CD4-positive, alpha-beta memory T cell (primary cell): ENCODE measurements around the gene CTDP1. TPM values are rescaled to one million over a fixed set of nuclear protein-coding genes. Genes with fewer than 3 reads are reported as not detected.

Source experiments
- CTCF ChIA-PET: fragments of 350-600 bp; sonication (Branson Sonifier 250); formaldehyde crosslinking; loops from one replicate; lab custom pipeline; 2021; ENCODE audit warnings: inconsistent platforms; ENCODE audit not compliant: partially characterized antibody; lab: Charles Lee
- POLR2A ChIA-PET: fragments of 350-600 bp; sonication (Branson Sonifier 250); formaldehyde crosslinking; loops from one replicate; lab custom pipeline; 2021; ENCODE audit not compliant: partially characterized antibody; lab: Charles Lee
- DNase-seq, 5 donors: peaks; one replicate each; pipeline versions ENCODE4 v3.0.0 to v3.0.0-alpha.2; 2020 to 2022; ENCODE audit warnings: mixed read lengths in 1 of 5
- H3K27ac ChIP-seq: one replicate; pipeline ENCODE4 v1.7.0; 2013; ENCODE audit warnings: low read depth, low read length
- H3K27me3 ChIP-seq: 2 replicates; pipeline ENCODE4 v1.7.0; 2013; ENCODE audit warnings: mild to moderate bottlenecking, low read length, moderate library complexity; ENCODE audit not compliant: insufficient read depth
- H3K36me3 ChIP-seq: 2 replicates; pipeline ENCODE4 v1.7.0; 2013; ENCODE audit warnings: mild to moderate bottlenecking, low read length, moderate library complexity; ENCODE audit not compliant: insufficient read depth
- H3K4me1 ChIP-seq: 2 replicates; pipeline ENCODE4 v1.7.0; 2013; ENCODE audit warnings: mild to moderate bottlenecking, low read length, moderate library complexity; ENCODE audit not compliant: insufficient read depth
- H3K4me3 ChIP-seq, 2 donors: one replicate each; pipeline ENCODE4 v1.7.0; 2013; ENCODE audit warnings: low read length in 2 of 2, mild to moderate bottlenecking in 1 of 2
- H3K9me3 ChIP-seq, 2 donors: one replicate each; pipeline ENCODE4 v1.7.0; 2013; ENCODE audit warnings: low read length in 2 of 2, control low read depth in 1 of 2; ENCODE audit not compliant: control insufficient read depth in 1 of 2
- H3K27ac Mint-ChIP-seq, 7 donors: one replicate each; pipeline ENCODE4 v1.8.0; 2020 to 2021; ENCODE audit warnings: mixed read lengths in 7 of 7, mild to moderate bottlenecking in 6 of 7, inconsistent platforms in 3 of 7, moderate library complexity in 3 of 7
- H3K27me3 Mint-ChIP-seq, 2 donors: one replicate each; pipeline ENCODE4 v1.8.0; 2020 to 2021; ENCODE audit warnings: mixed read lengths in 2 of 2
- H3K36me3 Mint-ChIP-seq, 2 donors: one replicate each; pipeline ENCODE4 v1.8.0; 2020 to 2021; ENCODE audit warnings: mixed read lengths in 2 of 2, inconsistent platforms in 1 of 2, mild to moderate bottlenecking in 1 of 2
- H3K4me1 Mint-ChIP-seq, 4 donors: one replicate each; pipeline ENCODE4 v1.8.0; 2020 to 2021; ENCODE audit warnings: mixed read lengths in 4 of 4, mild to moderate bottlenecking in 1 of 4
- H3K4me3 Mint-ChIP-seq, 8 donors: one replicate each; pipeline ENCODE4 v1.8.0; 2020 to 2021; ENCODE audit warnings: mixed read lengths in 8 of 8, mild to moderate bottlenecking in 7 of 8, moderate library complexity in 6 of 8, inconsistent platforms in 3 of 8
- H3K9me3 Mint-ChIP-seq, 8 donors: one replicate each; pipeline ENCODE4 v1.8.0; 2020 to 2021; ENCODE audit warnings: mixed read lengths in 8 of 8, mild to moderate bottlenecking in 5 of 8, inconsistent platforms in 3 of 8, moderate library complexity in 1 of 8
- intact Hi-C: fragments of 100-400 bp; cut with micrococcal nuclease; formaldehyde crosslinking; loops from one replicate; pipeline ENCODE4 v1.15.1; 2023
- polyA plus RNA-seq, 2 donors: library from polyadenylated mRNA; unstranded; fragments of 300-500 nt; fragmentation: Illumina TruSeq; gene quantifications; one replicate each; pipeline ENCODE4 v1.2.3, GENCODE V29; 2021
- total RNA-seq, 2 experiments: library from RNA; stranded (reverse); gene quantifications; one replicate each; pipeline ENCODE4 v1.2.3, GENCODE V29; 2021

Gene CTDP1
- total and polyA plus RNA-seq, 4 experiments from 2014 or later, result 8.5 to 44.5 (median 36.4) TPM

DNA sequence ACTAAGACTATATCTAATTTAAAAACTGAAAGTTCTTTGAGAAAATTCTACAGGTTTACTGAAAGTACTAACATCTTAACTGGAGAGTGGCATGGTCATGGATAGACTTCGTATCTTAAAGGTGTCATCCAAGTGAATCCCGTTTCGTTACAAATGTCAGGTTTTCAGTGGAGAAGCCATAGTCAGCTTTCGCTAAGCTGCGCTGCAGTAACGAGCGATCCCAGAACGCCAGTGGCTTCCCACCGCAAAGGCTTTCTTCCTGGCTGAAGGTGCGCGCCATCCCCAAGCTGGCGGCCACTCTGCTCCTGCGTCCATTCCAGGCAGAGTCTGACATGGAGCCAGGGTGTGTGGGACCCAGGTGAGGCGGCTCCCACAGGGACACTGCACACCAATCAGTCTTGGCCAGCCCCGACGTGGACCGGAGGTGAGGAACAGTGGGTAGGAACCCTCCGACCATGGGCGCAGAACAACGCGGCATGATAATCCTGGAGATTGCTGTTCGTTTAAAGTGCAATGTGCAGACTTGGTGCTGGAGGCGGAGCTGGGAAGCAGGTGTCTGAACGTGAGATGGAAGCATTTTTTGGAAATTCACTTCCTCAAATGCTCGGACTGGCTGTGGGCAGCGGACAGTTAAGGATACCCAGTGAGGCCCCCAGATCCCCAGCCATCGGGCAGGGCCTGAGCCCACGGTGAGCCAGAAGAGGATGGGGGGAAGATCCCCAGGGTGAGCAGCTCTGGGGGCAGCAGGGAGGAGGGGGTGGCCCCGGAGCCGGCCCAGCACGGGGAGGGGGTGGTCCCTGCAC lies 90.3 kb downstream of the CTDP1 start:
- no peaks in the 10 kb centered on the region for H3K27me3 ChIP-seq
- no peak overlapping the region for H3K4me3 ChIP-seq
- Mint-ChIP-seq H3K27ac (no peak overlapping the region), H3K9me3 (peaks cover 0 to 30% (median 21%) of the 10 kb centered on the region in 8 donors), H3K27me3 (peaks cover 11 to 12% of the 10 kb centered on the region in 2 donors), H3K36me3 (no peaks in the 10 kb centered on the region), H3K4me1 (no peaks in the 10 kb centered on the region), H3K4me3 (no peak overlapping the region)
- ChIA-PET POLR2A (no interaction called here), CTCF (no interaction called here)
- no peak overlapping the region for H3K27ac ChIP-seq
- intact Hi-C loops, result no loop called here
- no peaks in the 10 kb centered on the region for H3K4me1 ChIP-seq
- H3K9me3 ChIP-seq, result no peaks in the 10 kb centered on the region
- H3K36me3 ChIP-seq, result no peaks in the 10 kb centered on the region
- DNase-seq, result no peak

GRCh38 chr18:79770501-79770815 lies 90.9 kb downstream of the CTDP1 start:
- no peak for DNase-seq
- H3K27me3 ChIP-seq, result no peaks in the 10 kb centered on the region
- intact Hi-C loops, result no loop called here

DNA sequence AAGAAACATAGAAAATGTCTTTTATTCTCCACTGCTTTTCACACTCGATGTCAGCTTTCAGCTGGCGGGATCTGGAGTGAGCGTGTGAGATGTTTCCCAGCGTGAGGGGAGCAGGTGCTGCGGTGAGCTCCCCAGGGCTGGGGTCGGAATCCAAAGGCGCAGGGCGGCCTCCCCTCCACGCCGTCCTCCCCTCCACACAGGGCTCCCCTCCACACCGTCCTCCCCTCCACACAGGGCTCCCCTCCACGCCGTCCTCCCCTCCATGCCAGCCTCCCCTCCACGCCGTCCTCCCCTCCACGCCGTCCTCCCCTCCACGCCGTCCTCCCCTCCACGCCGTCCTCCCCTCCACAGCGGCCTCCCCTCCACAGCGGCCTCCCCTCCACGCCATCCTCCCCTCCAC lies 91.2 kb downstream of the CTDP1 start:
- Histone ChIP-seq H3K4me1 (no peaks in the 10 kb centered on the region), H3K4me3 (no peak overlapping the region), H3K27me3 (no peaks in the 10 kb centered on the region), H3K9me3 (no peaks in the 10 kb centered on the region), H3K36me3 (no peaks in the 10 kb centered on the region), H3K27ac (no peak overlapping the region)
- Mint-ChIP-seq H3K4me1 (no peaks in the 10 kb centered on the region), H3K4me3 (no peak overlapping the region), H3K36me3 (no peaks in the 10 kb centered on the region), H3K27me3 (peaks cover 11 to 12% of the 10 kb centered on the region in 2 donors), H3K27ac (no peak overlapping the region), H3K9me3 (peaks cover 0 to 28% (median 17%) of the 10 kb centered on the region in 8 donors)
- ChIA-PET CTCF (no interaction called here), POLR2A (no interaction called here)
- intact Hi-C loops, result no loop called here
- DNase-seq, result no peak

More at GRCh38 chr18:79770501-79770815, 90.9 kb downstream of the CTDP1 start:
- POLR2A ChIA-PET, result no interaction called here
- Histone ChIP-seq H3K9me3 (no peaks in the 10 kb centered on the region), H3K4me1 (no peaks in the 10 kb centered on the region), H3K36me3 (no peaks in the 10 kb centered on the region), H3K27ac (no peak overlapping the region), H3K4me3 (no peak overlapping the region)
- CTCF ChIA-PET, result no interaction called here
- no peaks in the 10 kb centered on the region for H3K4me1 Mint-ChIP-seq
- H3K4me3 Mint-ChIP-seq, result no peak overlapping the region
- peaks cover 11 to 12% of the 10 kb centered on the region in 2 donors for H3K27me3 Mint-ChIP-seq
- H3K9me3 Mint-ChIP-seq, result peaks cover 0 to 30% (median 21%) of the 10 kb centered on the region in 8 donors
- no peaks in the 10 kb centered on the region for H3K36me3 Mint-ChIP-seq
- no peak overlapping the region for H3K27ac Mint-ChIP-seq

DNA sequence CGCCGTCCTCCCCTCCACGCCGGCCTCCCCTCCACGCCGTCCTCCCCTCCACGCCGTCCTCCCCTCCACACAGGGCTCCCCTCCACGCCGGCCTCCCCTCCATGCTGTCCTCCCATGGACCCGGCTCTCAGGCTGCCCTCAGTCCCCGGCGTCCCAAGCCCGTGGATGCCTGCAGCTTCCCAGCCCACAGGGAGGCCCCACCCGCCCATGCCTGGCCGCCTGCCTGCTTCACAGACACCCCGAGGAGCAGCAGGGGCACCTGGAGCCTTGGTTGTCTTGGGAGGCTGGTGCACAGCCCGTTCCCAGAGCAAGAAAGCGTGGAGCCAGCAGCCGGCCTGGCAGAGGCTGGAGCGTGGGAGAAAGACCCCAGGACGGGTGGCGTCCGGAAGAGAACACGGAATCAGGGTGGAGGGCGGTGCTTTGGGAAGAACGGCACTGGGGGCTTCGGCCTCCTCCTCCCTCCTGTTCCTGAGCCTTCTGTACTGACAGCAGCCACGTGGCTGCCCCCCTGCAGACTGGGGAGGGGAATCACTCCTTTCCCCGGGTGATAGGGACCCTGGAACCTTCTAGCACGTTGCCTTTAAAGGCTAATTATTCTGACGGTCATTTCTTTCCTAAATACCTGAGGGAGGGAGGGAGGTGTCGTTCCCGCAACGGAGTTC lies 92.0 kb downstream of the CTDP1 start:
- Histone ChIP-seq H3K36me3 (no peaks in the 10 kb centered on the region), H3K4me1 (no peaks in the 10 kb centered on the region), H3K4me3 (no peak overlapping the region), H3K27me3 (no peaks in the 10 kb centered on the region), H3K27ac (no peak overlapping the region), H3K9me3 (no peaks in the 10 kb centered on the region)
- Mint-ChIP-seq H3K4me3 (no peak overlapping the region), H3K4me1 (no peaks in the 10 kb centered on the region), H3K27me3 (peaks cover 12 to 13% of the 10 kb centered on the region in 2 donors), H3K27ac (no peak overlapping the region), H3K36me3 (no peaks in the 10 kb centered on the region), H3K9me3 (peaks cover 0 to 26% (median 16%) of the 10 kb centered on the region in 8 donors)
- ChIA-PET POLR2A (no interaction called here), CTCF (no interaction called here)
- intact Hi-C loops, result no loop called here
- DNase-seq, result no peak

GRCh38 chr18:79772108-79772864 lies 92.7 kb downstream of the CTDP1 start:
- H3K4me1 ChIP-seq, result no peaks in the 10 kb centered on the region
- peaks cover 10 to 19% of the 10 kb centered on the region in 2 donors for H3K27me3 Mint-ChIP-seq
- H3K4me3 ChIP-seq, result no peak overlapping the region
- ChIA-PET CTCF (no interaction called here), POLR2A (no interaction called here)
- no peaks in the 10 kb centered on the region for H3K36me3 Mint-ChIP-seq
- H3K27me3 ChIP-seq, result no peaks in the 10 kb centered on the region
- no peaks in the 10 kb centered on the region for H3K36me3 ChIP-seq
- no peak for DNase-seq
- H3K9me3 Mint-ChIP-seq, result peaks cover 0 to 25% (median 15%) of the 10 kb centered on the region in 8 donors
- no peaks in the 10 kb centered on the region for H3K4me1 Mint-ChIP-seq
- H3K9me3 ChIP-seq, result no peaks in the 10 kb centered on the region
- no peak overlapping the region for H3K4me3 Mint-ChIP-seq
- H3K27ac Mint-ChIP-seq, result no peak overlapping the region
- no peak overlapping the region for H3K27ac ChIP-seq
- intact Hi-C loops, result no loop called here

DNA sequence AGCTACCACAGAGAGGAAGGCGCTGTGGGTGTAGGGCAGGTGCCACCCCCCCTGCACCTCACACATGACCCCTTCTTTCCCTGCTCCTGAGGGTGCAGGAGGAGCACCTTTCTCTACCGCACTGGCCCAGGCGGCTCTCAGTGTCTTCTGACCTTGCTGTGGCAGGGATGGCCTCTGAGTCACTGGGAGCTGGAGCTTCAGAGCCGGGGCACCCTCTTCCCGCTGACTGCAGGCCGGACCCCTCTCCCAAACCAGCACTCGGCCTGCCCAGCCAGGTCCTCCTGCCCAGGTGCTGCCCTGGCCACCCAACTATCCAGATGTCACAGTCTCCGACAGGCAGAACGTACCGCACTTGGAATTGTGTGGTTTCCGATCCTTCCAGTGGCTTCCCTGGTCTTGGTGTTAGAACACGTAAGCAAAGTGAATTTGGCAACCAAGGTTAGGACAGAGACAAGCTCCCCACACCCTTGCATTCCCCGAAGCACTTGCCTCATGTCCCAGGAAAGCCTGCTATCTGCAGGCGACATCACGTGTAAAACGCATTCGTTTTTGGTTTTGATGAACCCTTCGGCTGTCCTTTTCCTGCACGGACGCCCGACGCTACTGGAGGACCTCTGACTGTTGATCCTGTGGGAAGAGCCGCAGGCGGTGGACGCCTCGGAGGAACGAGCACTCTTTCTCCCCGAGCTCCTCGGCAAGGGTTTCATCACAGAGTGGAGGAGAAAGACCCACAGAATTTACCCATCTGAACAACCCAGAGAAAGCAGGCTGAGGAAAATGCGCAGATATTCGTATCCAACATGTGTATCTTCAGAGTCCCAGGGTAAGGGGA lies 93.5 kb downstream of the CTDP1 start:
- Mint-ChIP-seq H3K36me3 (no peaks in the 10 kb centered on the region), H3K27ac (no peak overlapping the region), H3K4me1 (no peaks in the 10 kb centered on the region), H3K4me3 (no peak overlapping the region), H3K27me3 (peaks cover 8 to 21% of the 10 kb centered on the region in 2 donors), H3K9me3 (peaks cover 0 to 18% (median 8%) of the 10 kb centered on the region in 8 donors)
- DNase-seq, result no peak
- no peak overlapping the region for H3K27ac ChIP-seq
- H3K4me1 ChIP-seq, result no peaks in the 10 kb centered on the region
- H3K27me3 ChIP-seq, result no peaks in the 10 kb centered on the region
- intact Hi-C loops, result no loop called here
- no peaks in the 10 kb centered on the region for H3K9me3 ChIP-seq
- no peaks in the 10 kb centered on the region for H3K36me3 ChIP-seq
- no peak overlapping the region for H3K4me3 ChIP-seq
- ChIA-PET CTCF (no interaction called here), POLR2A (no interaction called here)
